MM.1S (cell line): ENCODE measurements around the gene MMADHC.
A peak's percentile ranks its signal among the peaks of the same experiment; 100 is the strongest.

Experiments
- DNase-seq: peaks from one replicate; pipeline ENCODE4 v3.0.0-alpha.2; 2015
- H2AFZ ChIP-seq: fragments of 300-600 bp; sonication (generic); 2 replicates; pipeline ENCODE4 v1.6.0; 2016; ENCODE audit warnings: antibody characterized with exemption, low read length
- H3F3A ChIP-seq: fragments of 300-600 bp; sonication (generic); 2 replicates; pipeline ENCODE4 v1.6.1; 2016; ENCODE audit warnings: mild to moderate bottlenecking, antibody characterized with exemption, low read length, moderate library complexity, mixed read lengths; ENCODE audit not compliant: insufficient read depth
- H3K27ac ChIP-seq: fragments of 300-600 bp; sonication (generic); 2 replicates; pipeline ENCODE4 v1.5.1; 2016; ENCODE audit warnings: mild to moderate bottlenecking, low read length
- H3K27me3 ChIP-seq: fragments of 300-600 bp; sonication (generic); replicated peaks from 2 replicates; pipeline ENCODE4 v1.6.0; 2016; ENCODE audit warnings: low read length; ENCODE audit not compliant: insufficient read depth
- H3K36me3 ChIP-seq: fragments of 300-600 bp; sonication (generic); replicated peaks from 2 replicates; pipeline ENCODE4 v1.6.1; 2016; ENCODE audit warnings: mild to moderate bottlenecking, low read length, mixed read lengths; ENCODE audit not compliant: insufficient read depth
- H3K4me1 ChIP-seq: fragments of 300-600 bp; sonication (generic); 2 replicates; pipeline ENCODE4 v1.6.1; 2016; ENCODE audit warnings: low read length, mixed read lengths
- H3K4me2 ChIP-seq: fragments of 300-600 bp; sonication (generic); 2 replicates; pipeline ENCODE4 v1.6.0; 2016; ENCODE audit warnings: low read depth, low read length
- H3K4me3 ChIP-seq: fragments of 300-600 bp; sonication (generic); 2 replicates; pipeline ENCODE4 v1.5.1; 2016; ENCODE audit warnings: low read length, mixed read lengths
- H3K79me2 ChIP-seq: fragments of 300-600 bp; sonication (generic); 2 replicates; pipeline ENCODE4 v1.6.1; 2016; ENCODE audit warnings: mixed run types, low read length, mixed read lengths
- H3K9ac ChIP-seq: fragments of 300-600 bp; sonication (generic); 2 replicates; pipeline ENCODE4 v1.6.1; 2016; ENCODE audit warnings: low read length, mixed read lengths
- H3K9me2 ChIP-seq: fragments of 300-600 bp; sonication (generic); replicated peaks from 2 replicates; pipeline ENCODE4 v1.6.1; 2016; ENCODE audit warnings: mild to moderate bottlenecking, low read length, mixed read lengths; ENCODE audit not compliant: insufficient read depth
- H3K9me3 ChIP-seq: fragments of 300-600 bp; sonication (generic); replicated peaks from 2 replicates; pipeline ENCODE4 v1.6.1; 2016; ENCODE audit warnings: mild to moderate bottlenecking, low read length, mixed read lengths; ENCODE audit not compliant: insufficient read depth
- H4K20me1 ChIP-seq: fragments of 300-600 bp; sonication (generic); 2 replicates; pipeline ENCODE4 v1.6.1; 2016; ENCODE audit warnings: mild to moderate bottlenecking, low read length, moderate library complexity, mixed read lengths; ENCODE audit not compliant: insufficient read depth
- EZH2 ChIP-seq: fragments of 300-600 bp; sonication (generic); optimal IDR thresholded peaks from 2 replicates; pipeline ENCODE3; 2017; ENCODE audit warnings: low read depth, mild to moderate bottlenecking, antibody characterized with exemption, low read length, mixed read lengths
- EZH2phosphoT487 ChIP-seq: fragments of 300-600 bp; sonication (generic); IDR thresholded peaks from 2 replicates; pipeline ENCODE4 v1.6.1; 2018; ENCODE audit warnings: antibody characterized with exemption, low read length
- TF ChIP-seq, protein P1 (sequence below): fragments of 300-600 bp; sonication (generic); IDR thresholded peaks from 2 replicates; pipeline ENCODE4 v1.5.1; 2016; ENCODE audit warnings: antibody characterized with exemption, low read length, mixed read lengths

MMADHC gene

DNA sequence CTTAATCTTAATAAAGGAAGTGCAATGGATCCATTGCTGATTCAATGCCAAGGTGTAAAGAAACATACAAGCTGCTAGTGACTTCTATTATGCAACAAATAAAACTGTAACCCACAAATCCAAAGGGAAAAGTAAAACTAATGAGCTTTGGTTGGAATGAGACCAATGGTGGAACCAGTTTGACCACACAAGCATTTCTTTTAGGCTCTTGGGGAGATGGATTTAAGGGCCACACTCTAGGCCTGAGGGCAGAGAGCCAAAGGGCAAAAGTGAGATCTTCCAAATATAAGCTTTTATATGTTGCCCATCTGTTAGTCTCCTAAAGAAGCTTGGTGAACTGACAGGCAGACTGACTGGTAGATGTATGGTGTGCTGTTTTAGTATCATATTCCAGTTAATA lies 41.5 kb upstream of the MMADHC start:
- no peak for TF ChIP-seq EZH2phosphoT487
- TF ChIP-seq, protein P1, sequence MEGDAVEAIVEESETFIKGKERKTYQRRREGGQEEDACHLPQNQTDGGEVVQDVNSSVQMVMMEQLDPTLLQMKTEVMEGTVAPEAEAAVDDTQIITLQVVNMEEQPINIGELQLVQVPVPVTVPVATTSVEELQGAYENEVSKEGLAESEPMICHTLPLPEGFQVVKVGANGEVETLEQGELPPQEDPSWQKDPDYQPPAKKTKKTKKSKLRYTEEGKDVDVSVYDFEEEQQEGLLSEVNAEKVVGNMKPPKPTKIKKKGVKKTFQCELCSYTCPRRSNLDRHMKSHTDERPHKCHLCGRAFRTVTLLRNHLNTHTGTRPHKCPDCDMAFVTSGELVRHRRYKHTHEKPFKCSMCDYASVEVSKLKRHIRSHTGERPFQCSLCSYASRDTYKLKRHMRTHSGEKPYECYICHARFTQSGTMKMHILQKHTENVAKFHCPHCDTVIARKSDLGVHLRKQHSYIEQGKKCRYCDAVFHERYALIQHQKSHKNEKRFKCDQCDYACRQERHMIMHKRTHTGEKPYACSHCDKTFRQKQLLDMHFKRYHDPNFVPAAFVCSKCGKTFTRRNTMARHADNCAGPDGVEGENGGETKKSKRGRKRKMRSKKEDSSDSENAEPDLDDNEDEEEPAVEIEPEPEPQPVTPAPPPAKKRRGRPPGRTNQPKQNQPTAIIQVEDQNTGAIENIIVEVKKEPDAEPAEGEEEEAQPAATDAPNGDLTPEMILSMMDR = no peak
- TF ChIP-seq EZH2 = no peak
- DNase-seq = peak; percentile 0
- no peaks in the 10 kb centered on the region; the same call in 1 of the 2 replicates for H3K9me2 ChIP-seq
- H2AFZ ChIP-seq = no peak overlapping the region
- no peaks in the 10 kb centered on the region for H3K27me3 ChIP-seq
- H3K4me2 ChIP-seq = no peak overlapping the region
- H3K36me3 ChIP-seq = no peaks in the 10 kb centered on the region
- no peaks in the 10 kb centered on the region for H3K79me2 ChIP-seq
- H3K4me3 ChIP-seq = no peak overlapping the region
- no peak overlapping the region for H3K9ac ChIP-seq
- H3K9me3 ChIP-seq = no peaks in the 10 kb centered on the region
- H3K27ac ChIP-seq = no peak overlapping the region
- no peaks in the 10 kb centered on the region for H4K20me1 ChIP-seq
- no peaks in the 10 kb centered on the region for H3K4me1 ChIP-seq
- no peaks in the 10 kb centered on the region for H3F3A ChIP-seq

DNA sequence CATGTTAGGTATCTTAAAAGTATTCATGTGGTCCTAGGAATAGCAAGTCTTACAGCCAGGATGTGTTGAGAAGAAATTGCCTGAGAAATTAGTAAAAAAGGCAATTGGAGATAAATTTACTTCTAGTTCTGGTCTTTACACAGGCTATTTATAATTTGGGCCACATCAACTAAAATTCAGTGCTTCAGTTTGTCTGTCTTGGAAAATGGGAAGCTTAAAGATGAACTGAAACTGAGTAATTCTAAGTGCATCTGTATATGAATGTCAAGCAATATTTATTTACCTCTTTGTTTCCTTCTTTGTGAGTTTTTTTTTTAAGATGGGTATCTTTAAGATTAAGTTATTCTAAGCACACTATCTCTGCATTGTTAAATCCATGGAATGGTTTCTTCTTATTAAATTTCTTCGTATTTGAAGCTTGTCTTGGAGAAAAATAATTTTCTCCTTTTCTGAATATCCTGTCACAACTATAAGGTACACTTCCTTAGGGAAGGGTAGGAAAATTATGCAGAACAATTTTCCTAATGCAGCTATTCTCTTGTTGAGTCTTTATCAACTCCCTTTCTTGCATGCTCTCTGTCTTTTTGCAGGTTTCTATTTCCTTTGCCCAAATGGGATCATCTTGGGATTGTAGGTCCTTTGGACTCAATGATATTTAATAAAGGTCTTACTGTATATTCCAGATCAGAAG lies 39.7 kb upstream of the MMADHC start:
- Histone ChIP-seq H3K36me3 (no peaks in the 10 kb centered on the region), H3K27me3 (no peaks in the 10 kb centered on the region), H3K4me2 (no peak overlapping the region), H4K20me1 (no peaks in the 10 kb centered on the region), H3K4me1 (no peaks in the 10 kb centered on the region), H3K9me3 (no peaks in the 10 kb centered on the region), H3F3A (no peaks in the 10 kb centered on the region), H3K9me2 (no peaks in the 10 kb centered on the region; the same call in 1 of the 2 replicates), H3K27ac (no peak overlapping the region), H3K4me3 (no peak overlapping the region), H2AFZ (no peak overlapping the region), H3K79me2 (no peaks in the 10 kb centered on the region), H3K9ac (no peak overlapping the region)
- DNase-seq = peak; percentile 1
- TF ChIP-seq, protein P1 = no peak

DNA sequence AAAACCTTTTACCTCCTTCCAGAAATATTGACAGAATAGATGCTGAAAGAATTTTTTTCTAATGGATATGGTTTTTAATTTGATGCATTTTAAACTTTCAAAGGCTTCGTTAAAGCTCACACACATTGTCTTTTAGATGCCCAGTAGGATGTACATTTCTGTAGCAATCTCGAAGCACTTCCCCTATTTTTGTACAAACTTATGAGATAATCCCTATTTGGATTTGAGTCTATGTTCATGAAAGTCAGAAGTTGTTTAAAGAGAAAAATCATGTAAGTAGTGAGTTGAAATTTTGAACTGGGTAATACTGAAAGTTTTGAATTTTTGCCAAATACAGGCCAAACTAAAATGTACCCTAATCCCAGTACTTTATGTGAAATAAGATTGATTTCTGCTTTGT lies 38.1 kb upstream of the MMADHC start:
- no peaks in the 10 kb centered on the region for H3K36me3 ChIP-seq
- TF ChIP-seq EZH2phosphoT487 (no peak), EZH2 (no peak)
- TF ChIP-seq, protein P1 = no peak
- DNase-seq = no peak
- H3F3A ChIP-seq = no peaks in the 10 kb centered on the region
- no peak overlapping the region for H3K9ac ChIP-seq
- H3K27ac ChIP-seq = no peak overlapping the region
- no peaks in the 10 kb centered on the region for H3K79me2 ChIP-seq
- no peaks in the 10 kb centered on the region for H3K27me3 ChIP-seq
- H3K9me3 ChIP-seq = no peaks in the 10 kb centered on the region
- H3K4me2 ChIP-seq = no peak overlapping the region
- H2AFZ ChIP-seq = no peak overlapping the region
- H3K9me2 ChIP-seq = no peaks in the 10 kb centered on the region; the same call in 1 of the 2 replicates
- no peak overlapping the region for H3K4me3 ChIP-seq
- no peaks in the 10 kb centered on the region for H3K4me1 ChIP-seq
- H4K20me1 ChIP-seq = no peaks in the 10 kb centered on the region
